ENCODE data around the gene MMADHC. TPM values are rescaled to one million over a fixed set of nuclear protein-coding genes. Genes with fewer than 3 reads are reported as not detected.
A peak's percentile ranks its signal among the peaks of the same experiment; 100 is the strongest.

Gene MMADHC
- total and polyA plus RNA-seq, 2 of the 4 experiments (the other 2 are of a cell fraction): 62.6 to 112 TPM

DNA sequence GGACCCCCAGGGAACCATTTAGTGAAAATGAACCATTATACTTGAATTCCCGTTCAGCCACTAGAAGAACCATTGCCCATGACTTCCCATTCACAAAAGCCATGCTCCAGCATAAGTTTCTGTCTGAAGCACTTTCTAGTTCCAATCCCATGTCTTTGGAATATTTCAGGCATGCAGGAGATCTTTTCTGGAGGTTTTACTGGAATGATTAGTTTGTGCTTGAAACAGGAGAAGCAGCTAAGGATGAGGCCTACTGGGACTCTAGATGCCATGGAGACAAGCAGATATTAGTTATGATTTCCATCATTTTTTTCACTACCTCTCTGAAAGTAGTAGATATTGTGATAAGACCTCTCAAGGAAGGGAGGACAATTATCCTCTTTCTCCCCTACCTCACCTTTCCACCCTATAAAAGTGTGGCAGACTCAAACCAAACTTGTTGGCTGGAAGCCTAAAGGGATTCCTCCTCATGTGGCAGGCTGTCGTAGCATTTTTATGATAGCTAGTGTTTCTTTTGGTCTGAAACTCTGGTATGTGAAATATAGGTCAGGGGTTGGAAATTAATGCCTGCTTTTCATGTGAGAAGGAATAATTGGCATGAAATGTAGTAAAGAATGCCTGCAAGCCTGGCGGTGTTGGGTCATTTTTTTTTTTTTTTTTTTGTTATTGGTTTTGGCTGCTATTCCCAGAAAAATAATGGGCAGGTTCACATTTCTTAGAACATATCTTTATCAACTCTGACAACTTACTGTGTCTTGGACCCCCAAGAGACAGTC, 29.3 kb upstream of the MMADHC start:
- intact Hi-C loops (cut with micrococcal nuclease) (no loop called here), in situ Hi-C loops (cut with MboI; ENCODE audit: low sequenced_read_pairs) (no loop called here), dilution Hi-C loops (cut with HindIII; ENCODE audit: low sequenced_read_pairs, unreplicated experiment) (no loop called here)
- TF ChIP-seq USF2 (IDR thresholded peaks at IDR 0.05; ENCODE audit: low read depth, low read length): no peak
- no peak for TF ChIP-seq MAFK (IDR thresholded peaks at IDR 0.05; ENCODE audit: low read depth, low read length)
- no peak for TF ChIP-seq CHD1 (IDR thresholded peaks at IDR 0.05; ENCODE audit: low read depth, low read length)
- TF ChIP-seq RFX5 (IDR thresholded peaks at IDR 0.05; ENCODE audit: low read depth, low read length): no peak
- TF ChIP-seq NFE2L2 (IDR thresholded peaks at IDR 0.05; ENCODE audit: low read depth, low read length): no peak
- TF ChIP-seq SMC3 (IDR thresholded peaks at IDR 0.05; ENCODE audit: low read depth, low read length): no peak
- TF ChIP-seq POLR2A (IDR thresholded peaks at IDR 0.05; ENCODE audit: low read depth, low read length): no peak
- TF ChIP-seq RCOR1 (IDR thresholded peaks at IDR 0.05; ENCODE audit: insufficient replicate concordance, low read length): no peak
- no peak for TF ChIP-seq MAZ (IDR thresholded peaks at IDR 0.05; ENCODE audit: borderline replicate concordance, low read depth, low read length)
- TF ChIP-seq BHLHE40 (IDR thresholded peaks at IDR 0.05; ENCODE audit: low read depth, low read length): no peak
- TF ChIP-seq CTCF (conservative IDR thresholded peaks at IDR 0.05; ENCODE audit: low read depth, low read length): no peak
- H2AK9ac ChIP-seq (replicated peaks; ENCODE audit: low read depth, low read length, poor library complexity): no peak overlapping the region
- BruUV-seq (replicated peaks): no TSS peak
- no peaks in the 10 kb centered on the region for H3K9me1 ChIP-seq (ENCODE audit: insufficient read depth, low read length)
- no peaks in the 10 kb centered on the region for H3K79me1 ChIP-seq (ENCODE audit: low read depth in 1 of 2, low read length in 2 of 2)
- no peaks in the 10 kb centered on the region for H3K36me3 ChIP-seq (ENCODE audit: control insufficient read depth, insufficient read depth, low read length)
- H3K56ac ChIP-seq (ENCODE audit: extremely low read depth, insufficient read depth, low read length): no peak overlapping the region
- H4K8ac ChIP-seq (ENCODE audit: low read depth in 2 of 2, low read length in 2 of 2): 0 out of 4 replicates have a peak overlapping the region, but pooled peaks of 1 of the 2 experiments have one; percentile 8
- H3K27ac ChIP-seq (ENCODE audit: insufficient read depth, low read length): no peak overlapping the region
- no peak overlapping the region for H3K4ac ChIP-seq (ENCODE audit: low read depth, low read length)
- H4K20me1 ChIP-seq (ENCODE audit: insufficient read depth, low read length): no peaks in the 10 kb centered on the region
- no peak overlapping the region for H4K5ac ChIP-seq (ENCODE audit: low read depth, low read length)
- H3K23ac ChIP-seq (ENCODE audit: low read depth, low read length): no peak overlapping the region
- H2BK5ac ChIP-seq (ENCODE audit: low read depth, low read length, poor library complexity, severe bottlenecking): peak overlapping the region; percentile 26
- no CpG with 5 or more reads among the region's 3 CpGs for WGBS, 2 experiments (ENCODE audit: extremely low coverage in 2 of 2, insufficient read length in 1 of 2)
- H3K9me3 ChIP-seq (ENCODE audit: control insufficient read depth, insufficient read depth, low read length): no peaks in the 10 kb centered on the region
- ATAC-seq (ENCODE audit: low read depth): no peak
- ChIA-PET CTCF (no interaction called here), POLR2A (ENCODE audit: unreplicated experiment) (no interaction called here)
- no peak overlapping the region for H3K14ac ChIP-seq (replicated peaks; ENCODE audit: low read depth, low read length)
- no peak for DNase-seq
- no peak overlapping the region for H4K91ac ChIP-seq (ENCODE audit: insufficient read depth, low read depth, low read length)
- no peak overlapping the region for H3K4me3 ChIP-seq (ENCODE audit: insufficient read depth, low read depth, low read length)
- H3K27me3 ChIP-seq (ENCODE audit: control insufficient read depth, insufficient read depth, low read length): no peaks in the 10 kb centered on the region
- H2AK5ac ChIP-seq (ENCODE audit: low read depth, low read length): peak overlapping the region; percentile 32; the same call in 1 of the 2 replicates
- no peak overlapping the region for H3K9ac ChIP-seq (ENCODE audit: low read depth, low read length)
- H2BK20ac ChIP-seq (ENCODE audit: low read depth, low read length): 0 out of 2 replicates have a peak overlapping the region, but pooled peaks have one; percentile 23
- peak overlapping the region; percentile 14; the same call in 1 of the 2 replicates for H2BK120ac ChIP-seq (ENCODE audit: low read depth, low read length)
- H3K4me1 ChIP-seq (ENCODE audit: control insufficient read depth, insufficient read depth, low read length): peaks cover 8% of the 10 kb centered on the region
- no peak overlapping the region for H3K4me2 ChIP-seq (ENCODE audit: low read depth, low read length)
- H2BK15ac ChIP-seq (ENCODE audit: low read depth, low read length): no peak overlapping the region
- peak overlapping the region; percentile 47; the same call in 1 of the 2 replicates for H3K18ac ChIP-seq (ENCODE audit: low read depth, low read length)
- no peak overlapping the region for H2AFZ ChIP-seq (replicated peaks; ENCODE audit: low read length, poor library complexity)
